HT1080 (cell line): ENCODE measurements around the gene EIF2AK3. TPM values are rescaled to one million over a fixed set of nuclear protein-coding genes. Genes with fewer than 3 reads are reported as not detected.
"Not testable (repeated sequence)": the region's sequence is repeated elsewhere in the genome, so short reads cannot be mapped to it uniquely, and the experiment has no call there.

ENCODE experiments used
- DNase-seq: peaks from one replicate; pipeline ENCODE4 v3.0.0-alpha.2; 2015; ENCODE audit warnings: low read depth
- polyA plus RNA-seq, 2 experiments: library from polyadenylated mRNA; depleted of rRNA; stranded (reverse); fragments of >200 nt; gene quantifications; 2 replicates each; pipeline ENCODE4 v1.2.3, GENCODE V29; 2015
- total RNA-seq: library from RNA; depleted of rRNA; stranded (reverse); fragments of >200 nt; shearing (Covaris generic); gene quantifications from 2 replicates; pipeline ENCODE4 v1.2.3, GENCODE V29; 2014; rRNA removed

Gene EIF2AK3
- total RNA-seq: 5.6 and 8.4 TPM in 2 replicates
- 4.3 and 5.2 TPM in 2 replicates for polyA plus RNA-seq (2015; cell fraction: cytosol; rRNA removed)
- polyA plus RNA-seq (2015; cell fraction: nucleus; rRNA removed): 6.3 and 6.6 TPM in 2 replicates

DNA sequence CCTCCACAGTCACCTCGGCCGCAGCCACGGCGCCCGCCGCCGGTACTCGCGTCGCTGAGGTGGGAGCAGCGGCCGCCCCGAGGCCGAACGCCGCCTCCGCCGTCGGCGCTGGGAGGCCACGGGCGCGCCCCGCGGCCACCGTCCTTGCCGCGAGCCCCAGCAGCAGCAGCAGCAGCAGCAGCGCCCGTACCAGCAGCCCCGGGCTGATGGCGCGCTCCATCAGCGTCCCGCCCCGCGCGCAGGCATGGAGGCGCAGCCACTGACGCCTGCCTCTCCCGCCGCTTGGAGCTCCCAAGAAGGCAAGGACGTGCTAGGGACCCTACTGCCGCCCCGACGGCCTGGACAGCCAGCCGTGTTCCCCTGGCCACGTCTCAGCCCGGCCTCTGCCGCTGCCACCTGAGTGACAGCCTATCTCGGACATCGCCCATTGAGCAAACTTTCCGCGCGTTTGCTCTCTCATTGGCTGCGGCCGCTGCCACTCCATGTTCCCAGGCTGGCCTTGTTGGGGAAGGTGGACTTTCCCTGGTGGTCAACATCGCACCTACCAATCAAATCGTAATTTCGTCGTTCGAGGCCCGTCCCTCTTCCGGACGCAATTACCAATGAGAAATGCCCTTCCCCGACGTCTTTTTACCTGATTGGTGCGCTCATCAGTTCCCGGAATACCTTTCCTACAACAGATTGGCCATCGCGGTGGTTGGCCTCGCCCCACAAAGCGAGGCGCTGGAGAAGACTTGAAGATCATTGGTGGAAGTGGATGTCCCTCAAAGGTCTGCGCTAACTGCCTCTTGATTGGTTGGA, at the start of gene EIF2AK3:
Gene EIF2AK3, minus strand, starts transcription at position 410 of the 801 bp plus-strand sequence. Its CDS starts 190 bp downstream, at position 220.
- DNase-seq: peak; percentile 100

DNA sequence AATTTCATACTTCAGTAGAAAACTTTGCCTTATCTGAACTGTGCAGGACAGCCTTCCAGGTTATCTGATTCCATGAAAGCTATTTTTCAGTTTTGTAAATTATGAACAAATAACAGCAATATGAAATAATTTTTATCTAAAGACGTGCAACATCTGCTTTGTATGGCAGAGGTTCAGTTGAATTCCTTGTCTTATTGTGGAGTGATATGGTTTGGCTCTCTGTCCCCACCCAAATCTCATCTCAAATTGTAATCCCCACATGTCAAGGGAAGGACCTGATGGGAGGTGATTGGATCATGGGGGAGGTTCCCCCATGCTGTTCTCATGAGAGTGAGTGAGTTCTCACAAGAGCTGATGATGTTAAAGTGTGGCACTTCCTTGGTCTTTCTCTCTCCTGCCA, 46.1 kb upstream of the EIF2AK3 start:
- DNase-seq: no peak

DNA sequence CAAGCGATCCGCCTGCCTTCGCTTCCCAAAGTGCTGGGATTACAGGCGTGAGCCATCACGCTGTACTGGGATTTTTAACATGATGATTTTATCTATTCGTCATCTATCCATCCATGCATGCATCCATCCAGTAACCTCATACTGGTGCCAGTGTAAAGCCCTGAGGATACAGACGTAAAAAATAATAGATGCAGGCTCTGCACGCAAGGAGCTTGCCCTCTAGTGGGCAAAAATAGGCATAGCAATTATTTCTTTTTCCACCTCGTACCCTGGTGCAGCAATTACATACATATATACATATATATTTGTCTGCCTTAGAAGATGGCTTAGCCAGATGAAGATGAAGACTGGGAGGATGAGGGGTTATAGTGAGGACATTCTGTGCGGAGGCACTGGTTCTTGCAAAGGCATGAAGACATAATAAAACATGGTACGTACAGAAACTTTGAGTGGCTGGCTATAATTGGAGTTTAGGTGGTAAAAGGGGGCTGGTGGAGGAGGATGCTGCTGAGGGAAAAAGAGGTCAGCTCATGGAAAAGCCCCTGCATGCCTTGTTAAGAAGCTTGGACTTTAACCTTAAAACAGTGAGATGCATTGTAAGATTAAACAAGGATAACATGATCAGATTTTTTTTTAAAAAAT, 44.6 kb upstream of the EIF2AK3 start:
- peak; percentile 62 for DNase-seq

DNA sequence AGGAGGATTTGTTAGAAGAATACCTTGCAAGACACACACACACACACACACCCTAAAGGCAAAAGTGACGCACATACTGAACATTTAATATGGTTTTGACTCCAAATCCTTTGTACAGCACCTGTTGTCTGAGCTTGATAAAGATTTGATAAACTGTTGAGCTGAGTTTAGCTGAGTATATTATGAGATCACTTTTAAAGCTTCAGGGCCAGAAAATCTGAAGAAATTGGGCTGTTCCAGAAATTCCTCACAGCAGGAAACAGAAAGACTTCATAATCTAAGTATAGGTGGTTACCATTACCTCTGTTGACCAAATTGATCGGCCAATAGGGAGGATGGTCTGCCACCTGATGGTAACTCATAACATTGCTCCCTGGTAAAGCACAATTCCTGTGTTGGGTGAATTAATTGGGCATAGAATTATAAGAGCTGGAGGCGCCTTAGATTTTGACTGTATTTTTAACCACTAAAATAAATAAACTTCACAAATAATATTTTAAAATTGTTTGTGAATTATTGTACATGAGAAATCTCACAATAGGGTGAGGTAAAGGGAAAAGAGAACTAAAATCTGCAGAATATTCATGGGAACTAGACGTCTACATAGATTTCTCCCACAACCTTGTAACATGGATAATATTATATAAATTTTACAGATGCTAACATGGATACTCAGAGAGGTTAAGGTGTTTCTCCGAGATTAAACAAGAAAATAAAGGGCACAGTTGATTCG, 42.4 kb upstream of the EIF2AK3 start:
- DNase-seq: peak; percentile 19

DNA sequence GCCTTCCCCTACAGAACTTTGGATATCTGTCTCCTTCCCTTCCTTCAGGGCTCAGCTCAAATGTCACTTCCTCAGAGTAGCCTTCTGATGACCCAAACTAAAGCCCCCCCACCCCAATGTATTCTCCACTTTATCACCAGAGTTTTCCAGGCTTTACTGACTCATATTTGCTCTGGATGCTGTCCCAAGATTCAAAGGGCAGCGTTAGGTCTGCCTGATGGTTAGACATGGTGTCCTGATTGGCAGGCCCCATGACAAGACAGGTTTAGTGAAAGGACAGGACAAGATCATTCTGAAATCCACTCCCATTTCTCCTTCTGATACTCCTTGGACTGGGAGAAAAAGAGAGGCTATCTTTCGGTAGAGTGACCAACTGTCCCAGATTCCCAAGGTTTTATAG, 41.6 kb upstream of the EIF2AK3 start:
- DNase-seq: no peak

DNA sequence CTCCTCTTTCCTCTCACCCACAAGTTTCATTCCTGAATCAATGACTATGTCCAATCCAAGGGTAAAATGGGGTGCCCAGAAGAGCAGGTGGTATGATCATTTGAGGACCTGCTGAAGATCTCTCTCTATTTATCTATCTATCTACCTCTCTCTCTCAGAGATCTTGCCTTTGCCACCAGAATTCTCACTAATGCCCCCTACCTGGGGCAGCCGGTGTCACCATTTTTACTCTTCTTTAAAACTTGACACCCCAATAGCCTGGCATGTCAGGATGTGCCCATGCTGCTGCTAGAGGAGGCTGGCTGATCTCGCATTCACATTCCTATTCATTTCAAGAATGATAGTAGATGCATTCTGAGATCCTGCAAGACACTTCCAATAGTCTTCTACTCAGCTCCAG, 40.0 kb upstream of the EIF2AK3 start:
- DNase-seq: no peak

DNA sequence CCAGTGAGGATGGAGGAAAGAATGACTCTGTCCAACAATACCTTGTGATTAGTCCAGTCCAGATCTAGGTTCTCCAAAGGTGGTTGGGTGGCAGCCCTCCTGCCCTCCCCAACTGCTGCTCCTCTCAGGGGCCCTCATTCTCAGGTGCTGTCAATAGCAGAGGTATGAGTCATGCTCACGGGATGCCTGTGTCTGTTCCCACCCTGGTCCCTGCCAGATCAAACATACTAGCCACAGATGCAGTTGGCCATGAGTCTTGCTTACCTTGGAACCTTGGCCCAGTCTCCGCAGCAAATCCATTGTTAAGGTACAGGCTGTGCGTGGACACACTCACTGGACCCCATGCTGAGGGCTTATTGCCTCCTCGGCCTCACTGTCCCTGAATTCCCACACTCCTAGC, 39.3 kb upstream of the EIF2AK3 start:
- DNase-seq: peak; percentile 17

DNA sequence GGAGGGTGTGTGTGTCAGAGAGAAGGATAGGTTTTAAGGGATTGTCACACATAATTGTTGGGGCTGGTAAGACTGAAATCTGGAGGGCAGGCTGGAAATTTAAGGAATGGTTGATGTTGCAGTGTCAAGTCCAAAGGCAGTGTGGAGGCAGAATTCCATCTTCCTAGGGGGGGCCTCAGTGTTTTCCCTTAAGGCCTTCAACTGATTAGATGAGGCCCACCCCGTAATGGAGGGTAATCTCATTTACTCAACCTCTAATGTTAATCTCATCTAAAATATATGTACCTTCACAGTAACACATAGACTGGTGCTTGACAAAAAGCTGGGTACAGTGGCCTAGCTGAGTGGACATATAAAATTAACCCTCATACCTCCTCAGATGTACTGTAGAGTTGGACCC, 33.4 kb upstream of the EIF2AK3 start:
- no peak for DNase-seq

DNA sequence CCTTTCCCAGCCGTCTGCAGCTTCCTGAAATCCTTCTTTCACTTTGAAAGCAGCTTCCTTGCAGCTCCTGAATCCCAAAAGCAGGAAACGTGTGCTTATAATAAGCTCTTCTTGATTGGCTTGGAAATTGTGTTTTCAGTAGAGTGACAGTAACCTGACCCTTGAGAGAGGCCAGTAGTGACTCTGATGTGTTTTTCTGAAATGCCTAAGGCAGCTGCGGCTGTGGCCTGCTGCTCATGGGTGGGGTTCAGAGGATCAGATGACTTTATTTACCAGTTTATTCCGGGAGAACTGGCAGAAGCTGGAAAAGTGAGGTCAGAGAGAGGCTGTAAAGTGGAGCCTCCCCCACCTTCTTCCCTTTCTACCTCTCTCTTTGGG, 32.3 kb upstream of the EIF2AK3 start:
- peak; percentile 77 for DNase-seq

DNA sequence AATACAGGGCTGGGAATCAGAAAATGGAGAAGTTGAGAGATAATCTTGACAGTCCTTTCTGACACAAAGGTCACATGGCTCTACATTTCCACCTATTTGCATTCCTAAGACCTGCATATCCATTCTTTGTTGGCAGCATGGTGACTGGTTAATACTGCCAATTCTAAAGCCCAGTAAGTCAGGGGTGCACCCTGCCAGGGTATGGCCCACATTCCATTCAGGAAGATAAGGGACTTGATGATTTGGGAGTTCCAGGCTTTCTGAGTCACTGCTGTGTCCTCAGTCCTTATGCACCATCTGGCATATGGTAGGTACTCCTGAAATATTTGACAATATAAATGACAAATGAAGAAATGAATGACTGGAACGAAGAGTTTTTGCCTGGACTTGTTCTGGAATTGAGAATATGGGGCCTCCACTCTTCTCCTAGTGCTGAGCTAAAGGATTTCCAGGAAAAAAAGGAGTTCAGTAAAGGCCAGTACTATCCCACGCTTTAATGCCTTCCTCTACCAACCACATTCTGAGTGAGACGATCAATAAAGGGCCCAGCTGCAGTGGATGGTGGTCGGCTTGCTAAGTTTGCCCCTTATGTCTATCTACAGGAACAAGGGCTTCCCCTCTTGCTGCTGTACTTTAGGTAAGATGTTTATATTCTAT, 31.7 kb upstream of the EIF2AK3 start:
- DNase-seq: peak; percentile 26

DNA sequence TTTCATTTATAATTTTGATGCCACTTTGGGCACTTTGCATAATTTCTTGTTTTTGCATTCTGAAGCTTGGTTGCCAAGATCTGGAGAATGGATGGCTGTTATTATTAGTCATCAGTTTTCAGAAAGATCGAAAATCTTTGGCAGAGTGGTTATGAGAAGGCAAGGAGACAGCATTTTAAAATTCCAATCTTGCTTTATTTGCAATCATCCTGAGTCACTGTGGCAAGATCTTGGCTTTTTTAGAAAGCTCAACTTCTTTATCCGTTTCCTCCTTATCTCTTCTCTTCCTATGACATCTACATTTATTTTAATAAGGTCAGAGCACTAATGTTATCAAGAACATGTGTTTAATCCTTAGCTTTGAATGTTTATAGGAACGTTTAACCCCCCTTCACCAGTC, 31.1 kb upstream of the EIF2AK3 start:
- DNase-seq: peak; percentile 38

DNA sequence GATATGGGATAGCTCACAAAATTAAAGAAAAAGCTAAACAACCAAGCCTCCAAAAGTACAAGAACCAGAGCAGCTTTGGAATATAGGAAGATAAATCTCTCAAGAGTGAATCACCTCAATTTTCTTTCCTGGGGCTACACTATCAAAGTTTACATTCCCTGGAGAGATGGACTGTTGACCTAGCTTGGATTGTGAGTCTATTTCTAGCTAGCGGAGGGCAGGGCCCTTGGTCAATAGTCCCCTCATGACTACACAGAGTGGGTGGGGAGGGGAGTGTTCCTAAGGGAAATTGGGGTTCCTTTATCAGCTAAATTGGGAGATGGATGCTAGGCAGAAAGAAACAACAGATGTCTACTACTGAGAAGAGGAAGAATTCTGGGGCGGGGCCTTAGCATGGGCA, 29.9 kb upstream of the EIF2AK3 start:
- no peak for DNase-seq

DNA sequence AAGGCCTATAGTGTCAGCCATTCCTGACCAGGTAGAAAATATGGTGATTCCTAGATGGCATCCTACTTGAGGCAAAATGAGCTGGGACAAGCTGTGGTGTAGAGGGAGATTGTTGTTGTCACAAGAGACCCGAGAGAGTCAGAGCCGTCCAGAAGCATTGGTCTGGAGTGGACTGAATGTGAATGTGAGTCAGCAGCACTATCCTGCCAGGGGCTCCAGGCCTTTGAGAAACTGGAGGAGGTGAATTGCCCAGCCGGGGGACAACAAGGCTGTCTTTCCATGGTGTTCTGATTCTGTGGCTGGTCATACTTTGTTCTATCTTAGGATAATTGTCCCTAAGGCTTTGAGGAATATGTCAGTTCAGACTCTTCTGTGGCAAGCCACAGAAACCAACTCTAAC, 29.4 kb upstream of the EIF2AK3 start:
- DNase-seq: no peak

DNA sequence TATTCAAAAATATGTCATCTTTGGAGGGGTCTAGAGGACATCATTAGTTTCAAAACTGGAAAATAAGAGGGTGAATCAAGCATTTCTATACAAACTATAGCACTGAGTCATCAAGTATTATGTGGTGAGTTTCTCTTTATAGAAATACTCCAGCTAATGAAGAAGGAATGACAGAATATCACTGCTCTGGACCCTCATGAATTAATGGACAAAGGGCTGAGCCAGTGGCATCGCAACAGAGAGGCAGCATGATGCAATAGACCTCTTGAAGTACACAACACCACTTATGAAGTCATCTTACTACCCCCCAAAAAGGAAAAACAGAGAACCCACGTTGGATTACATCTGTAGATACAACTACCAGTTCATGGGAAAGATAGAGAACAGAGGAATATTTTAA, 27.4 kb upstream of the EIF2AK3 start:
- peak; percentile 45 for DNase-seq

DNA sequence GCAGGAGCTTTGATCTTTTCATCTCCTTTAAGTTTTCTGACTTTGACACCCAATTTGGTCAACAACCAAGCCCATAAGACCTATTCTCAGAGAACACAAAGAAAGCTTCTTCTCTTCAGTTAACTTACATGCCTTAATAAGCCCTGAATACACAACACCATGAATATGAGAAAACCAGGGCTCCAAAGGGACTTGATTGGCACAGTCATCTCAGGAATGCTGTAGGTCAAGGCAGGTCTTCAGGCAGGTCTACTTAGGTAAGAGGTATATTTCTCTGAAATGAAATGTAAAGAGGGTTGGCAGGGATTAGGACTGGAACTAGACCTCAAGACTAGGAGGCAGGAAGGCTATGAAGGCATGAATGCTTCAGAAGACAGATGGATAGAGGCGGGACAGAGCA, 24.4 kb upstream of the EIF2AK3 start:
- no peak for DNase-seq

DNA sequence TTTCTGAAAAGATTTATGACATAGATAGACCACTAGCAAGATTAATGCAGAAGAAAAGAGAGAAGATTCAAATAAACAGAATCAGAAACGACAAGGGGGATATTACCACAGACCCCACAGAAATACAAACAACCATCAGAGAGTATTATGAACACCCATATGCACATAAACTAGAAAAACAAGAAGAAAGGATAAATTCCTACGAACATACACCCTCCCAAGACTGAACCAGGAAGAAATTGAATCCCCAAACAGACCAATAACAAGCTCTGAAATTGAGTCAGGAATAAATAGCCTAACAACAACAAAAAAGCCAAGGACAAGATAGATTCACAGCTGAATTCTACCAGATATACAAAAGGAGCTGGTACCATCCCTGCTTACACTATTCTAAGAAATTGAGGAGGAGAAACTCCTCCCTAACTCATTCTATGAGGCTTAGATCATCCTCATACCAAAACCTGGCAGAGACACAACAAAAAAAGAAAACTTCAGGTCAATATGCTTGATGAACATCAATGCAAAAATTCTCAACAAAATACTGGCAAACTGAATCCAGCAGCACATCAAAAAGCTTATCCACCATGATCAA, 18.1 kb upstream of the EIF2AK3 start:
- DNase-seq: not testable (repeated sequence)

DNA sequence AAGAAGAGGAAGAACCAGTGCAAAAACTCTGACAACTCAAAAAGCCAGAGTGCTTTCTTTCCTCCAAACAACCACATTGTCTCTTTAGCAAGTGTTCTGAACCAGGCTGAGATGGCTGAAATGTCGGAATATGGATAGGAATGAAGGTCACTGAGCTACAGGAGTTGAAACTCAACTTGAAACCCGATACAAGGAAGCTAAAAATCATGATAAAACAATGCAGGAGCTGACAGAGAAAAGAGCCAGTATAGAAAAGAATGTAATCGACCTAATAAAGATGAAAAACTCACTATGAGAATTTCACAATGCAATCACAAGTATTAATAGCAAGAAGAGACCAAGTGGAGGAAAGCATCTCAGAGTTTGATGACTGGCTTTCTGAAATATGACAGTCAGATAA, 15.0 kb upstream of the EIF2AK3 start:
- DNase-seq: no peak

DNA sequence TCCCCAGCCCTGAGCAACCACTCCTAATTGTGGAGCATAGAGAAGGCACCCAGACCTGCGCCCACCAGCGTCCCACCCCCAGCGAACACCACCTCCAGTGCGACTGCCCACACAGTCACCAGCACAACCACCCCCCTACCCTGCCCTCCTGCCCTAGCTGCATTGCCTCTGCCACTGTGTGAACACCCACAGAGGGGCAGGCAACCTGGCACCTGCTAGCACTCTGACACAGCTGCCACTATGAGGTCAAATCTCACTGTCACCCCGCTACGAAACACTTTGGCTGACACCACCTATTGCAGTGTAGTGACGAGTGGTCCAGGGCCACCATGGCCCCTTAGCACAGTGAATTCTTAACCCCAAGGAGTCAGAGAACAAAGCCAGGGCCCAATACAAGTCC, 14.1 kb upstream of the EIF2AK3 start:
- no peak for DNase-seq

DNA sequence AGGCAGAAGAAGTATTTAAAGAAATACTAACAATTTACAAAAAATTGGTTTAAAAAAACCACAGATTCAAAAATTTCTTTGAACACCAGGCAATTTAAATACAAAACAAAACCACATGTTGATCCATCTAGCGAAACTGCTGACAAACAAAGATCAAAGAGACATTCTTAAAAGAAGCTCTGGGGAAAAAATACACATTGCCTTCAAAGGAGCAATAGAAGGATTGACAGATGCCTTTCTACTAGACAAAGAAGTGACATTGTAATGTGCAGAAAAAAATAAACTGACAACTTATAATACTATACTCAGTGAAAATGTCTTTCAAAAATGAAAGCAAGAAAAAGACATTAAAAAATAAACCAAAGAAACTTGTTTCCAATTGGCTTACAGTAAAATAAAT, 12.6 kb upstream of the EIF2AK3 start:
- DNase-seq: no peak

DNA sequence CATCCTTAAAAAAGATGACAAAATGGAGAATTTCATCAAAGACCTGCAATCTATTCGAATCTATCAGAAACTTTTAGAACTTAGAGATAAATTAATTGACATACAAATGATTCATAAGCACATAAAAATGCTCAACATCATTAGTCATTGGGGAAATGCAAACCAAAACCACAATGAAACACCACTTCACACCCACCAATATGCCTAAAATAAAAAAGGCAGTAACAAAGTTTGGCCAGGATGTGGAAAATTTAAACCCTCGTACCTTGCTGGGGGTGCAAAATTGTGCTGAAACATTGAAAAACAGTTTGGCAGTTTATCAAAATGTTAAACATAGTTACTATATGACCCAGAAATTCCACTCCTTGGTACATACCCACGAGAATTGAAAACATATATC, 11.5 kb upstream of the EIF2AK3 start:
- DNase-seq: peak; percentile 61

DNA sequence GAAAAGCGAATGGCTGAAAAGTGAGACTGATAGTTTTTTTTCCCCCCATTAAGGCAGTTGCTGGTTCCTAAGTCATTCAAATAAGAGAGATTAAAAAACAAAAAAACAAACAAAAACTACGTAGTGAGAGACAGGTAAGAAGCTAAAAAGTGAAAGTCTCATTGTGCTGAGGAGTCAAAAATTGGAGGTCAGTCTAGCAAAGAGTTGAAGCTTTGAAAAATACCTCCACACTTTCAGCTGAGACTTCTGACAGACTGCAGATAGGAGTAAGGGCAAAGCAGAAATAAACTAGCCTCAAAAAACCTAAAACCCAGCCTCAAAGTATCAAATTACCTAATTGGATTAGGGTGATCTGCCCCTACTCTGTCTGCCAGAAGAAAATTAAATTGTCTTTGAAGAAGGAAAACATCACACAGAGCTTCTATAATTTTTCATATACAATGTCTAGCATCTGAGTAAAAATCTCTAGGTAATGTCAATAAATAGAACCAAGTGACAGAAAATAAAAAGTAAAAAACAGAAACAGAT, 10.9 kb upstream of the EIF2AK3 start:
- DNase-seq: no peak
